HG03342 (cell line): ENCODE measurements around the gene FUBP3.

Experiments
- ATAC-seq: cut with Tn5 transposase; IDR thresholded peaks from one replicate; pipeline ENCODE4 v1.9.1; 2021; ENCODE audit warnings: mild to moderate bottlenecking, moderate library complexity; ENCODE audit not compliant: unreplicated experiment

The FUBP3 gene

GRCh38 chr9:130633336-130634190, 54.2 kb downstream of the FUBP3 start:
- no peak for ATAC-seq

- no peak for ATAC-seq
Observed at GRCh38 chr9:130634191-130634768, 54.9 kb downstream of the FUBP3 start.

- ATAC-seq, result no peak
Observed at GRCh38 chr9:130634801-130635200, 55.4 kb downstream of the FUBP3 start.

- ATAC-seq, result no peak
Observed at GRCh38 chr9:130635306-130635705, 55.9 kb downstream of the FUBP3 start.

GRCh38 chr9:130635721-130636647, 56.6 kb downstream of the FUBP3 start:
- no peak for ATAC-seq

GRCh38 chr9:130636648-130637020, 57.3 kb downstream of the FUBP3 start:
- no peak for ATAC-seq

GRCh38 chr9:130638284-130639123, 59.1 kb downstream of the FUBP3 start:
- no peak for ATAC-seq

- ATAC-seq, result no peak
Observed at GRCh38 chr9:130639124-130639765, 59.9 kb downstream of the FUBP3 start.

GRCh38 chr9:130639866-130640555, 60.6 kb downstream of the FUBP3 start:
- no peak for ATAC-seq

GRCh38 chr9:130640681-130641080, 61.3 kb downstream of the FUBP3 start:
- no peak for ATAC-seq

GRCh38 chr9:130642926-130643325, 63.5 kb downstream of the FUBP3 start:
- ATAC-seq, result no peak

GRCh38 chr9:130651221-130651620, 71.8 kb downstream of the FUBP3 start:
- no peak for ATAC-seq

- no peak for ATAC-seq
Observed at GRCh38 chr9:130651752-130652151, 72.4 kb downstream of the FUBP3 start.

- no peak for ATAC-seq
Observed at GRCh38 chr9:130654879-130655278, 75.5 kb downstream of the FUBP3 start.

GRCh38 chr9:130658893-130659698, 79.7 kb downstream of the FUBP3 start:
- ATAC-seq, result no peak

GRCh38 chr9:130659699-130660248, 80.4 kb downstream of the FUBP3 start:
- no peak for ATAC-seq

- ATAC-seq, result no peak
Observed at GRCh38 chr9:130660326-130660682, 80.9 kb downstream of the FUBP3 start.

GRCh38 chr9:130660683-130661450, 81.5 kb downstream of the FUBP3 start:
- ATAC-seq, result no peak
